Measurements from ENCODE around the gene RABL2A.
"Not testable (repeated sequence)": the region's sequence is repeated elsewhere in the genome, so short reads cannot be mapped to it uniquely, and the experiment has no call there.

RABL2A gene

GRCh38 chr2:113677330-113677729 lies 50.3 kb downstream of the RABL2A start:
- no peak for FAIRE-seq
- DNase-seq (ENCODE audit: low spot score): no peak

DNA sequence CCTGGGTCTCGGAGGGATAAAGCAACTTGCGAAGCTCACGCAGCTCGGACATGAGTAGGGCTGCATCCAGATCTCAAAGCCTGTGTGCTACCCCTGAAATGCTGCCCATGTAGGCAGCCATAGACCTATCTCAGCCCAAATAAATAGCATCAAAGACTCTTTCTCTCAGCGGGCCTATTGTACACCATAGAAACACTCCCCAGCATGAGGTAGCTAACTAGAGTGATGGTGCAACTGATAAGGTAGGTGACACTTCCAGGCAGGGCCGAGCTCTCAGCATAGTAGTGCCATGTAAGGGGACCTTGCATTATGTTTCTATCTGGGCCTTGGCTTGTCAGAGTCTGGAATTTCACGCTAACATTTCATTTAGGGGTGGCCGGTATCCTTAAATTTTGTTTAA lies 52.4 kb downstream of the RABL2A start:
- FAIRE-seq (no peak), DNase-seq (ENCODE audit: low spot score) (no peak)

DNA sequence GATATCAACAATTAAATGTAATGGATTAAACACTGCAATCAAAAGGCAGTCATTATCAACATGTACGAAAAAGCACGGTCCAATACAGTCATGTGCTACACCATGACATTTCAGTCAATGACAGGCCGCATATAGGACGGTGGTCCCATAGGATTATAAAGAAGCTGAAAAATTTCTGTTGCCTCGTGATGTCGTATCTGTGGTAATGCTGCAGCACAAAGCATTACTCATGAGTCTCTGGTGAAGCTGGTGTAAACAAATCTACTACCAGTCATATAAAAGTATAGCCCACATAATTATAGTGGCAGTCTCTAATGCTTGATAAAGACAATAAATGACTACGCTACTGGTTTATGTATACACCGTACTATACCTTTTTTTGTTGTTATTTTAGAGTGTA lies 58.4 kb downstream of the RABL2A start:
- no peak for FAIRE-seq
- DNase-seq (ENCODE audit: low spot score): no peak

GRCh38 chr2:113686537-113686936 lies 59.5 kb downstream of the RABL2A start:
- no peak for DNase-seq (ENCODE audit: low spot score)

GRCh38 chr2:113690871-113691270 lies 63.8 kb downstream of the RABL2A start:
- FAIRE-seq; DNase-seq (ENCODE audit: low spot score): not testable (repeated sequence)

More at GRCh38 chr2:113686537-113686936, 59.5 kb downstream of the RABL2A start:
- no peak for FAIRE-seq
